Ishikawa (cell line): ENCODE measurements around the gene FAM90A1.
"Not testable (repeated sequence)": the region's sequence is repeated elsewhere in the genome, so short reads cannot be mapped to it uniquely, and the experiment has no call there.

ENCODE experiments used
- CEBPB ChIP-seq: IDR thresholded peaks from 2 replicates; pipeline ENCODE4 v1.6.1; 2012
- CREB1 ChIP-seq: IDR thresholded peaks from 2 replicates; pipeline ENCODE4 v1.6.1; 2012; ENCODE audit warnings: low read depth
- EGR1 ChIP-seq: IDR thresholded peaks from 2 replicates; pipeline ENCODE4 v1.6.1; 2012
- EP300 ChIP-seq: IDR thresholded peaks from 2 replicates; pipeline ENCODE4 v1.6.1; 2012; ENCODE audit warnings: borderline replicate concordance
- FOXM1 ChIP-seq: IDR thresholded peaks from 2 replicates; pipeline ENCODE4 v1.6.1; 2012; ENCODE audit warnings: low read depth, borderline replicate concordance
- MAX ChIP-seq: IDR thresholded peaks from 2 replicates; pipeline ENCODE4 v1.6.1; 2012
- NFIC ChIP-seq: IDR thresholded peaks from 2 replicates; pipeline ENCODE4 v1.6.1; 2012
- RAD21 ChIP-seq: IDR thresholded peaks from 2 replicates; pipeline ENCODE4 v1.6.1; 2012; ENCODE audit warnings: low read depth
- TAF1 ChIP-seq: IDR thresholded peaks from 2 replicates; pipeline ENCODE4 v1.6.1; 2012; ENCODE audit warnings: low read depth, mild to moderate bottlenecking
- TCF12 ChIP-seq: IDR thresholded peaks from 2 replicates; pipeline ENCODE4 v1.6.1; 2012; ENCODE audit warnings: low read depth
- TEAD4 ChIP-seq: IDR thresholded peaks from 2 replicates; pipeline ENCODE4 v1.6.1; 2012
- YY1 ChIP-seq: IDR thresholded peaks from 2 replicates; pipeline ENCODE4 v1.6.1; 2012; ENCODE audit warnings: low read depth
- ZBTB7A ChIP-seq: IDR thresholded peaks from 2 replicates; pipeline ENCODE4 v1.6.1; 2012; ENCODE audit warnings: low read depth
- TF ChIP-seq, protein P1 (sequence below): IDR thresholded peaks from 2 replicates; pipeline ENCODE4 v1.6.1; 2012
- TF ChIP-seq, protein P2 (sequence below): IDR thresholded peaks from 2 replicates; pipeline ENCODE4 v1.6.1; 2012; ENCODE audit warnings: low read depth, mild to moderate bottlenecking

FAM90A1 gene, protein sequence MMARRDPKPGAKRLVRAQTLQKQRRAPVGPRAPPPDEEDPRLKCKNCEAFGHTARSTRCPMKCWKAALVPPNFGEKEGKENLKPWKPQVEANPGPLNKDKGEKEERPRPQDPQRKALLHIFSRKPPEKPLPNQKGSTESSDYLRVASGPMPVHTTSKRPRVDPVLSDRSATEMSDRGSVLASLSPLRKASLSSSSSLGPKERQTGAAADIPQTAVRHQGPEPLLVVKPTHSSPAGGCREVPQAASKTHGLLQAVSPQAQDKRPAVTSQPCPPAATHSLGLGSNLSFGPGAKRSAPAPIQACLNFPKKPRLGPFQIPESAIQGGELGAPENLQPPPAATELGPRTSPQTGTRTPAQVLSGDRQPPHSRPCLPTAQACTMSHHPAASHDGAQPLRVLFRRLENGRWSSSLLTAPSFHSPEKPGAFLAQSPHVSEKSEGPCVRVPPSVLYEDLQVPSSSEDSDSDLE

GRCh38 chr12:8226992-8227731, at the start of gene FAM90A1:
FAM90A1 (minus strand) TSS chr12:8227618; CDS start chr12:8224832, 2,786 bp downstream.
- TF ChIP-seq, protein P1, sequence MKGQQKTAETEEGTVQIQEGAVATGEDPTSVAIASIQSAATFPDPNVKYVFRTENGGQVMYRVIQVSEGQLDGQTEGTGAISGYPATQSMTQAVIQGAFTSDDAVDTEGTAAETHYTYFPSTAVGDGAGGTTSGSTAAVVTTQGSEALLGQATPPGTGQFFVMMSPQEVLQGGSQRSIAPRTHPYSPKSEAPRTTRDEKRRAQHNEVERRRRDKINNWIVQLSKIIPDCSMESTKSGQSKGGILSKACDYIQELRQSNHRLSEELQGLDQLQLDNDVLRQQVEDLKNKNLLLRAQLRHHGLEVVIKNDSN = not testable (repeated sequence)
- TF ChIP-seq EGR1, RAD21: not testable (repeated sequence)

- peak; percentile 82 for TF ChIP-seq ZBTB7A
Observed at GRCh38 chr12:8243682-8244161, 16.3 kb upstream of the FAM90A1 start.

- peak; percentile 94 for TF ChIP-seq YY1
- TF ChIP-seq, protein P1 = peak; percentile 69
- 0 out of 2 replicates have a peak, but pooled peaks have one; percentile 16 for TF ChIP-seq TEAD4
- TF ChIP-seq EGR1 = peak; percentile 82
- TF ChIP-seq TAF1 = peak; percentile 83
- peak; percentile 71 for TF ChIP-seq NFIC
Observed at GRCh38 chr12:8242880-8243681, 15.7 kb upstream of the FAM90A1 start.

DNA sequence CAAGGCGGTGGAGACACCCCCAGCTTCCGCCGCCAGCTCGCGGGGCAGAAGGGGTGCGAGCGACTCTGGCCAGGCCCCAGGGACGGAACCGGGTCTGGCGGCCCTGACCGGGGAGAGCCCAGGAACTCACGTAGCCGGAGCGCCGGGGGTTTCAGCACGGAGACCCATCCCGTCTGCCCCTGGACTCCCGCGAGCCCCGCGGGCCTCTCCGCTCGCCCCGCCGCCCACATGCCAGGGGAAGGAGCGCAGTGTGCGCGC, 15.1 kb upstream of the FAM90A1 start:
- TF ChIP-seq MAX = peak; percentile 19; the same call in 1 of the 2 replicates
- TF ChIP-seq TCF12 = 0 out of 2 replicates have a peak, but pooled peaks have one; percentile 20
- TF ChIP-seq, protein P1 = 0 out of 2 replicates have a peak, but pooled peaks have one; percentile 8

DNA sequence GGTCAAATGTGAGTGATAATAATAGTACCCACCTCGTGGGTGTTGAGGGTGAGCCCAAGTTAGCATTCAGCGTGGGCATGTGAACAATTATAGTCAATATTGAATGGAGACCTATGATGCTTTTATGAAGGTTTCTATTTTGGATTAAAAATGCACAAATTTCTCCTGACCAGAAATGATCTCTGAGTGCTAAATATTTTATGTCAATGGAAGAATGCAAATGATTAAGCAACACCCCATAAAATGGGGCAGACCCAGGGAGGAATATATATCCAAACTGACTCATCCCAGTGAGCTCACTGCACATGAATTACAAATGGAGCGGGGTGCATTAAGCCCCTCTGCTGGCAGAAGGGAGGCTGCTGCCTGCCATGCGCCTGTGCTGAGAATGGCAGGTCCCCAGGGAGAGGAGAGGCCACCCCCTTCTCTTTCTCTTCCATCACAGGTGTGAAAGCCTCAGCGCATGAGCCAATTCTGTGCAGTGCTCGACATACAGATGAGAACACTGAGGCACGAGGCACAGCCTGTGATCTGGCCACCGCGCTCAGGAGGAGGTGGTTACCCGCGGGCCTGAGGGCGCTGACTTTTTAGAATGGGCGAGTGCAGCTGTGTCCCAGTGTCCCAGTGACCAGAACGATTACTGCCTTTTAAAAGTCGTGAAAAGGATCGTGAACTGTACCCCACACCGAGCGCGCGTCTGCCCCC, 14.7 kb upstream of the FAM90A1 start:
- TF ChIP-seq CEBPB = 0 out of 2 replicates have a peak, but pooled peaks have one; percentile 11
- TF ChIP-seq MAX = peak; percentile 64

DNA sequence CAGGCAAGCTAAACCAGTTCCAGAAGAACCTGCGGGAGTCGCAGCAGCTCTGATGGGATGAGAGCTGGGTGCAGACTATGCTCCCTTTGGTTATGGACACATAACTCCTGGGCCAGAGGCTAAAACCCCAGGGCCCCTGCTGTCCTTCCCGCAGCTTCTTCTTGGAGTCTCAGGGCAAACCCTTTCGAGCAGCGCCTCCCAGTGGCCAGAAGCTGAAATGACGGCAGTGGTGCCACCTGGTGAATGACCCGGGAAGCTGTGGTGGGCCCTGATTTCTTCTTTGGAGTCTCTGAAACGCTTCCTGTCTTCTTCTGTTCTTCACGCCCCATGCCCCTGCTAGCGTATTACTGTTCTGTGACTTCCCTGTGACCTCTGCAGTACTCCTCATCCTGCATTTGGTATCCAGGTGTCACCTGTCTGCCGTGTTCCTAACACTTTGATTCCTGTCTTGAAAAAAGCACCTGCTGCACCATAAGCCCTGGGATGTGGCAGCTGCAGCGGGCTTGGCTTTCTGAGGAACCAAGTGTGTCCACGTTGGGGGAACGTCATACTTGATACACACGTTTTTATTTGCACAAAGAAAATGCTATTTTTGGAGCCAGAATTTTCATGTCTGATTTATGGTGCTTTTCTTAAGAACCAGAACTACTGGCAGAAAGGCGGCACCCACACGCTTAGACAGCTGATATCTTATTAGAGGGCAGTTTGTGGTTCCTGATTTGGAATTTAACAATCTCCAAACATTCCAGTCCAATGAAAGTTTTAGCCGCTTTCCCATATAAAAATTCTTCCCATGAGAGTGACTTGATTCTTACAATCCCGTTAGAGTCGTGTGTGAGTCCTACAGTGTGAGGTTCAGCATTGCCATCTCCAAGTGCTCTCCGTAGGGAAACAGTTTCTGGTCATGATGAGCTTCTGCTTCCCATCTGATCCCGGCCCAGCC, 4.5 kb upstream of the FAM90A1 start:
- TF ChIP-seq RAD21 = peak; percentile 69

DNA sequence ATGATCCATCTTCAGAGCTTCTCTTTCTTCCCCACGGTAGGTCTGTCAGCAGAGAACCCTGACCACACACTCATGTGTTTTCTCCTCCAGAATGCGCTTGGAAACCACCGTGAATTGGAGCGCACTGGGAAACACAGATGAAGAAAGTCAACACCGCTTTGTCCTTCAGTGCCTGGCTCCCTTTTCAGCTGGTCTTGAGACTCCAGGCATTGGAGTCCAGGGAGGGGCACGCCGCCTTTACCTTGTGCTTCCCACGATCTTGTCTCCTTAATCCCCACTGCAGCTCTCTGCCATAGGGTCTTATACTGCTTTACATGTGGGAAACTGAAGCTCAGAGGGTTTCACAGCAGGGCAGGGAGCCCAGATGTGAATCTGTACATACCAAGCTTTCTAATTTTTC, 1.1 kb downstream of the FAM90A1 start:
- TF ChIP-seq FOXM1 (no peak), YY1 (no peak), ZBTB7A (no peak), TEAD4 (no peak), MAX (no peak), NFIC (no peak), EP300 (no peak), TCF12 (no peak), CREB1 (no peak), CEBPB (no peak), TAF1 (no peak), RAD21 (no peak), EGR1 (no peak)
- TF ChIP-seq, protein P2, sequence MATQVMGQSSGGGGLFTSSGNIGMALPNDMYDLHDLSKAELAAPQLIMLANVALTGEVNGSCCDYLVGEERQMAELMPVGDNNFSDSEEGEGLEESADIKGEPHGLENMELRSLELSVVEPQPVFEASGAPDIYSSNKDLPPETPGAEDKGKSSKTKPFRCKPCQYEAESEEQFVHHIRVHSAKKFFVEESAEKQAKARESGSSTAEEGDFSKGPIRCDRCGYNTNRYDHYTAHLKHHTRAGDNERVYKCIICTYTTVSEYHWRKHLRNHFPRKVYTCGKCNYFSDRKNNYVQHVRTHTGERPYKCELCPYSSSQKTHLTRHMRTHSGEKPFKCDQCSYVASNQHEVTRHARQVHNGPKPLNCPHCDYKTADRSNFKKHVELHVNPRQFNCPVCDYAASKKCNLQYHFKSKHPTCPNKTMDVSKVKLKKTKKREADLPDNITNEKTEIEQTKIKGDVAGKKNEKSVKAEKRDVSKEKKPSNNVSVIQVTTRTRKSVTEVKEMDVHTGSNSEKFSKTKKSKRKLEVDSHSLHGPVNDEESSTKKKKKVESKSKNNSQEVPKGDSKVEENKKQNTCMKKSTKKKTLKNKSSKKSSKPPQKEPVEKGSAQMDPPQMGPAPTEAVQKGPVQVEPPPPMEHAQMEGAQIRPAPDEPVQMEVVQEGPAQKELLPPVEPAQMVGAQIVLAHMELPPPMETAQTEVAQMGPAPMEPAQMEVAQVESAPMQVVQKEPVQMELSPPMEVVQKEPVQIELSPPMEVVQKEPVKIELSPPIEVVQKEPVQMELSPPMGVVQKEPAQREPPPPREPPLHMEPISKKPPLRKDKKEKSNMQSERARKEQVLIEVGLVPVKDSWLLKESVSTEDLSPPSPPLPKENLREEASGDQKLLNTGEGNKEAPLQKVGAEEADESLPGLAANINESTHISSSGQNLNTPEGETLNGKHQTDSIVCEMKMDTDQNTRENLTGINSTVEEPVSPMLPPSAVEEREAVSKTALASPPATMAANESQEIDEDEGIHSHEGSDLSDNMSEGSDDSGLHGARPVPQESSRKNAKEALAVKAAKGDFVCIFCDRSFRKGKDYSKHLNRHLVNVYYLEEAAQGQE = no peak
- TF ChIP-seq, protein P1 = no peak
